Loucy (cell line): ENCODE data around the gene TANGO6.
"Not testable (repeated sequence)": the region's sequence is repeated elsewhere in the genome, so short reads cannot be mapped to it uniquely, and the experiment has no call there.

Source experiments
- CTCF ChIP-seq: fragments of 200-600 bp; sonication (generic); conservative IDR thresholded peaks from 2 replicates; pipeline ENCODE4 v1.5.1; 2014; ENCODE audit warnings: mild to moderate bottlenecking, antibody characterized with exemption, low read length
- EZH2phosphoT487 ChIP-seq: fragments of 200-600 bp; IDR thresholded peaks from 2 replicates; pipeline ENCODE4 v1.6.1; 2018; ENCODE audit warnings: antibody characterized with exemption, mild to moderate bottlenecking, moderate library complexity, borderline replicate concordance

- TF ChIP-seq CTCF, EZH2phosphoT487: not testable (repeated sequence)
These were observed 308 bp upstream of the TANGO6 start for GRCh38 chr16:68842964-68843481.
